Measurements from ENCODE around the gene SLC1A6.
"Not testable (repeated sequence)": the region's sequence is repeated elsewhere in the genome, so short reads cannot be mapped to it uniquely, and the experiment has no call there.

The SLC1A6 gene

GRCh38 chr19:14952767-14953166 lies 26.9 kb downstream of the SLC1A6 start:
- Histone ChIP-seq H3K4me2 (ENCODE audit: low read depth, low read length) (no peak overlapping the region), H3K9me3 (replicated peaks; ENCODE audit: insufficient read depth, low read length) (no peaks in the 10 kb centered on the region; the same call in 1 of the 2 replicates), H3K79me2 (ENCODE audit: low read length) (no peaks in the 10 kb centered on the region), H3K27ac (ENCODE audit: low read length) (no peak overlapping the region), H2AFZ (ENCODE audit: low read length) (no peak overlapping the region), H3K27me3 (replicated peaks; ENCODE audit: insufficient read depth, low read length) (peaks cover 57% of the 10 kb centered on the region), H3K9ac (ENCODE audit: low read length) (no peak overlapping the region), H3F3A (ENCODE audit: insufficient read depth, low read length) (no peaks in the 10 kb centered on the region), H3K4me1 (ENCODE audit: low read length) (no peaks in the 10 kb centered on the region), H3K36me3 (replicated peaks; ENCODE audit: insufficient read depth, low read length) (no peaks in the 10 kb centered on the region), H4K20me1 (ENCODE audit: insufficient read depth, low read length) (no peaks in the 10 kb centered on the region), H3K9me2 (replicated peaks; ENCODE audit: insufficient read depth, low read length) (no peaks in the 10 kb centered on the region), H3K4me3 (ENCODE audit: low read length) (no peak overlapping the region)
- no peak for TF ChIP-seq EZH2phosphoT487 (IDR thresholded peaks at IDR 0.05; ENCODE audit: low read length)
- no peak for TF ChIP-seq EZH2 (optimal IDR thresholded peaks at IDR 0.05; ENCODE audit: low read depth, low read length)
- TF ChIP-seq CTCF (IDR thresholded peaks at IDR 0.05; ENCODE audit: low read length), result no peak
- no peak for DNase-seq

- Histone ChIP-seq H3K4me1 (ENCODE audit: low read length) (no peaks in the 10 kb centered on the region), H3K9me2 (replicated peaks; ENCODE audit: insufficient read depth, low read length) (no peaks in the 10 kb centered on the region), H3K79me2 (ENCODE audit: low read length) (no peaks in the 10 kb centered on the region), H3K27ac (ENCODE audit: low read length) (no peak overlapping the region), H3K9me3 (replicated peaks; ENCODE audit: insufficient read depth, low read length) (no peaks in the 10 kb centered on the region; the same call in 1 of the 2 replicates), H2AFZ (ENCODE audit: low read length) (no peak overlapping the region), H3K9ac (ENCODE audit: low read length) (no peak overlapping the region), H3K27me3 (replicated peaks; ENCODE audit: insufficient read depth, low read length) (peaks cover 59% of the 10 kb centered on the region), H3K4me3 (ENCODE audit: low read length) (no peak overlapping the region), H3F3A (ENCODE audit: insufficient read depth, low read length) (no peaks in the 10 kb centered on the region), H4K20me1 (ENCODE audit: insufficient read depth, low read length) (no peaks in the 10 kb centered on the region), H3K36me3 (replicated peaks; ENCODE audit: insufficient read depth, low read length) (no peaks in the 10 kb centered on the region), H3K4me2 (ENCODE audit: low read depth, low read length) (no peak overlapping the region)
- TF ChIP-seq CTCF (IDR thresholded peaks at IDR 0.05; ENCODE audit: low read length), result no peak
- TF ChIP-seq EZH2 (optimal IDR thresholded peaks at IDR 0.05; ENCODE audit: low read depth, low read length), result no peak
- TF ChIP-seq EZH2phosphoT487 (IDR thresholded peaks at IDR 0.05; ENCODE audit: low read length), result no peak
- DNase-seq, result no peak
Measured at GRCh38 chr19:14950421-14950820, 29.2 kb downstream of the SLC1A6 start.

- Histone ChIP-seq H2AFZ (ENCODE audit: low read length) (no peak overlapping the region), H3K4me2 (ENCODE audit: low read depth, low read length) (no peak overlapping the region), H3K9me2 (replicated peaks; ENCODE audit: insufficient read depth, low read length) (no peaks in the 10 kb centered on the region), H3K9ac (ENCODE audit: low read length) (no peak overlapping the region), H3K4me1 (ENCODE audit: low read length) (no peaks in the 10 kb centered on the region), H3K4me3 (ENCODE audit: low read length) (no peak overlapping the region), H3K79me2 (ENCODE audit: low read length) (no peaks in the 10 kb centered on the region), H3K36me3 (replicated peaks; ENCODE audit: insufficient read depth, low read length) (no peaks in the 10 kb centered on the region), H3K9me3 (replicated peaks; ENCODE audit: insufficient read depth, low read length) (no peaks in the 10 kb centered on the region; the same call in 1 of the 2 replicates), H3K27me3 (replicated peaks; ENCODE audit: insufficient read depth, low read length) (peaks cover 57% of the 10 kb centered on the region), H3F3A (ENCODE audit: insufficient read depth, low read length) (no peaks in the 10 kb centered on the region), H3K27ac (ENCODE audit: low read length) (no peak overlapping the region), H4K20me1 (ENCODE audit: insufficient read depth, low read length) (no peaks in the 10 kb centered on the region)
- TF ChIP-seq EZH2 (optimal IDR thresholded peaks at IDR 0.05; ENCODE audit: low read depth, low read length) (no peak), EZH2phosphoT487 (IDR thresholded peaks at IDR 0.05; ENCODE audit: low read length) (no peak), CTCF (IDR thresholded peaks at IDR 0.05; ENCODE audit: low read length) (no peak)
- DNase-seq, result no peak
Measured at GRCh38 chr19:14949876-14950275, 29.8 kb downstream of the SLC1A6 start.

GRCh38 chr19:14949413-14949812 lies 30.3 kb downstream of the SLC1A6 start:
- not testable (repeated sequence) for H3K27ac ChIP-seq (ENCODE audit: low read length); DNase-seq; H2AFZ ChIP-seq (ENCODE audit: low read length); H3K9me3 ChIP-seq (replicated peaks; ENCODE audit: insufficient read depth, low read length); H3K4me3 ChIP-seq (ENCODE audit: low read length); H3K36me3 ChIP-seq (replicated peaks; ENCODE audit: insufficient read depth, low read length); H3K9me2 ChIP-seq (replicated peaks; ENCODE audit: insufficient read depth, low read length); H3K4me1 ChIP-seq (ENCODE audit: low read length); H3F3A ChIP-seq (ENCODE audit: insufficient read depth, low read length); H3K4me2 ChIP-seq (ENCODE audit: low read depth, low read length); H3K9ac ChIP-seq (ENCODE audit: low read length); H3K79me2 ChIP-seq (ENCODE audit: low read length); H4K20me1 ChIP-seq (ENCODE audit: insufficient read depth, low read length)
- peaks cover 57% of the 10 kb centered on the region for H3K27me3 ChIP-seq (replicated peaks; ENCODE audit: insufficient read depth, low read length)

Data from MM.1S (cell line).